ENCODE data around the gene SAP130.

- TF ChIP-seq, protein P1, sequence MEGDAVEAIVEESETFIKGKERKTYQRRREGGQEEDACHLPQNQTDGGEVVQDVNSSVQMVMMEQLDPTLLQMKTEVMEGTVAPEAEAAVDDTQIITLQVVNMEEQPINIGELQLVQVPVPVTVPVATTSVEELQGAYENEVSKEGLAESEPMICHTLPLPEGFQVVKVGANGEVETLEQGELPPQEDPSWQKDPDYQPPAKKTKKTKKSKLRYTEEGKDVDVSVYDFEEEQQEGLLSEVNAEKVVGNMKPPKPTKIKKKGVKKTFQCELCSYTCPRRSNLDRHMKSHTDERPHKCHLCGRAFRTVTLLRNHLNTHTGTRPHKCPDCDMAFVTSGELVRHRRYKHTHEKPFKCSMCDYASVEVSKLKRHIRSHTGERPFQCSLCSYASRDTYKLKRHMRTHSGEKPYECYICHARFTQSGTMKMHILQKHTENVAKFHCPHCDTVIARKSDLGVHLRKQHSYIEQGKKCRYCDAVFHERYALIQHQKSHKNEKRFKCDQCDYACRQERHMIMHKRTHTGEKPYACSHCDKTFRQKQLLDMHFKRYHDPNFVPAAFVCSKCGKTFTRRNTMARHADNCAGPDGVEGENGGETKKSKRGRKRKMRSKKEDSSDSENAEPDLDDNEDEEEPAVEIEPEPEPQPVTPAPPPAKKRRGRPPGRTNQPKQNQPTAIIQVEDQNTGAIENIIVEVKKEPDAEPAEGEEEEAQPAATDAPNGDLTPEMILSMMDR (optimal IDR thresholded peaks at IDR 0.05 in 1 of 3, IDR thresholded peaks at IDR 0.05 in 1 of 3, conservative IDR thresholded peaks at IDR 0.05 in 1 of 3; ENCODE audit: extremely low read depth in 1 of 3, insufficient read depth in 2 of 3, low read length in 3 of 3): no peak
- TF ChIP-seq EZH2 (IDR thresholded peaks at IDR 0.05; ENCODE audit: low read length): no peak
Measured at GRCh38 chr2:128043041-128043440, 15.2 kb upstream of the SAP130 start.

Measured in keratinocyte (primary cell).